HT1080 (cell line): ENCODE data around the gene LCE7A. TPM values are rescaled to one million over a fixed set of nuclear protein-coding genes. Genes with fewer than 3 reads are reported as not detected.

Experiments
- DNase-seq: peaks from one replicate; pipeline ENCODE4 v3.0.0-alpha.2; 2015; ENCODE audit warnings: low read depth
- total RNA-seq: library from RNA; depleted of rRNA; stranded (reverse); fragments of >200 nt; shearing (Covaris generic); gene quantifications from 2 replicates; pipeline ENCODE4 v1.2.3, GENCODE V29; 2014

Gene LCE7A
- total RNA-seq, 1 experiment from 2014 or later, result not detected

- no peak for DNase-seq
Measured at GRCh38 chr1:152879559-152880198, 19.9 kb downstream of the LCE7A start.

GRCh38 chr1:152880316-152880715 lies 20.5 kb downstream of the LCE7A start:
- DNase-seq, result no peak

- no peak for DNase-seq
Measured at GRCh38 chr1:152880907-152881306, 21.1 kb downstream of the LCE7A start.

GRCh38 chr1:152884085-152884484 lies 24.3 kb downstream of the LCE7A start:
- DNase-seq, result no peak

GRCh38 chr1:152884506-152884905 lies 24.7 kb downstream of the LCE7A start:
- DNase-seq, result no peak

GRCh38 chr1:152884966-152885624 lies 25.3 kb downstream of the LCE7A start:
- peak; percentile 86 for DNase-seq

GRCh38 chr1:152886085-152886484 lies 26.3 kb downstream of the LCE7A start:
- no peak for DNase-seq

- DNase-seq, result peak; percentile 26
Measured at GRCh38 chr1:152886758-152887409, 27.1 kb downstream of the LCE7A start.

- DNase-seq, result no peak
Measured at GRCh38 chr1:152888126-152888525, 28.3 kb downstream of the LCE7A start.

- no peak for DNase-seq
Measured at GRCh38 chr1:152899027-152899426, 39.2 kb downstream of the LCE7A start.

GRCh38 chr1:152899883-152900282 lies 40.1 kb downstream of the LCE7A start:
- no peak for DNase-seq

- DNase-seq, result no peak
Measured at GRCh38 chr1:152901631-152902030, 41.8 kb downstream of the LCE7A start.

GRCh38 chr1:152902636-152903035 lies 42.8 kb downstream of the LCE7A start:
- DNase-seq, result no peak

- DNase-seq, result no peak
Measured at GRCh38 chr1:152904688-152905440, 45.1 kb downstream of the LCE7A start.

- peak; percentile 96 for DNase-seq
Measured at GRCh38 chr1:152906023-152906565, 46.3 kb downstream of the LCE7A start.

- DNase-seq, result peak; percentile 75
Measured at GRCh38 chr1:152907686-152908601, 48.1 kb downstream of the LCE7A start, which contains the start of gene IVL. Gene IVL, plus strand, starts transcription at chr1:152908546. Its CDS starts 1,252 bp downstream, at chr1:152909798.

GRCh38 chr1:152909206-152909605 lies 49.4 kb downstream of the LCE7A start:
- no peak for DNase-seq
